NCI-H524 (cell line): ENCODE data around the gene ASB10.
A peak's percentile ranks its signal among the peaks of the same experiment; 100 is the strongest.

Source experiments
- DNase-seq, 2 experiments: peaks; one replicate each; lab custom pipeline; 2025; lab: John Stamatoyannopoulos, UW

ASB10 gene

GRCh38 chr7:151186640-151187408, at the start of gene ASB10:
ASB10 (minus strand) TSS chr7:151187250; CDS start chr7:151187130, 120 bp downstream.
- no peak for DNase-seq

GRCh38 chr7:151236406-151236805, 49.4 kb upstream of the ASB10 start:
- DNase-seq = no peak

GRCh38 chr7:151235091-151235787, 48.2 kb upstream of the ASB10 start:
- no peak for DNase-seq

GRCh38 chr7:151233804-151234203, 46.8 kb upstream of the ASB10 start:
- DNase-seq = no peak

GRCh38 chr7:151232917-151233701, 46.1 kb upstream of the ASB10 start:
- DNase-seq = peak in 1 of 2 experiments; percentile 6

- peak; percentile 41 to 75 for DNase-seq
Measured at GRCh38 chr7:151232091-151232916, 45.3 kb upstream of the ASB10 start, which contains the start of gene CHPF2. CHPF2 (plus strand) TSS chr7:151232483; CDS start chr7:151234012, 1,529 bp downstream.

- DNase-seq = no peak
Measured at GRCh38 chr7:151231080-151231479, 44.0 kb upstream of the ASB10 start.

GRCh38 chr7:151229249-151229648, 42.2 kb upstream of the ASB10 start:
- no peak for DNase-seq

GRCh38 chr7:151228024-151228866, 41.2 kb upstream of the ASB10 start:
- DNase-seq = no peak

- peak; percentile 98 to 99 for DNase-seq
Measured at GRCh38 chr7:151226875-151227782, 40.1 kb upstream of the ASB10 start, which contains the start of gene ABCF2. ABCF2 (minus strand) TSS chr7:151227205; CDS start chr7:151226458, 747 bp downstream.

- no peak for DNase-seq
Measured at GRCh38 chr7:151226560-151226874, 39.5 kb upstream of the ASB10 start.

GRCh38 chr7:151225948-151226510, 39.0 kb upstream of the ASB10 start:
- no peak for DNase-seq

GRCh38 chr7:151223728-151224127, 36.7 kb upstream of the ASB10 start:
- DNase-seq = no peak

GRCh38 chr7:151218170-151218569, 31.1 kb upstream of the ASB10 start:
- no peak for DNase-seq

GRCh38 chr7:151215396-151215795, 28.3 kb upstream of the ASB10 start:
- no peak for DNase-seq

- no peak for DNase-seq
Measured at GRCh38 chr7:151213826-151214225, 26.8 kb upstream of the ASB10 start.

- no peak for DNase-seq
Measured at GRCh38 chr7:151212626-151213025, 25.6 kb upstream of the ASB10 start.

GRCh38 chr7:151211155-151211772, 24.2 kb upstream of the ASB10 start:
- DNase-seq = no peak
